ENCODE data around the gene TREH. TPM values are rescaled to one million over a fixed set of nuclear protein-coding genes. Genes with fewer than 3 reads are reported as not detected.

TREH gene
- polyA plus RNA-seq, 1 of the 3 experiments (the other 2 are of a cell fraction): not detected

DNA sequence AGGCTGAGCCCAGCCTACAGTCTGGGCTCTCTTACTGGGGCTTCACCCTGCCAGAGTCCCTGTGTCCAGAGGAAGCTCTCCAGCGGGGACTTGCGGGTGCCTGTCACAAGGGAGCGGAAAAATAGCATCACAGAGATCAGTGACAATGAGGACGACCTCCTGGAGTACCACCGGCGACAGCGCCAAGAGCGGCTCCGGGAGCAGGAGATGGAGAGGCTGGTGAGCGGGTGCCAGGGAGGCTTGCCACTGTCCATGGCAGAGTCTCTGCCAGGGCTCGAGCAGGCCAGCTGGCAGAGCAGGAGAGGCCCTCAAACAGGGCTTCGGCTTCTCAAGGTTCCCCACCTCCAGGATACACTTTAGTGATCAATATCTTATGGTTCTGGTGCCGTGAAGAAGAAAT lies 51.0 kb downstream of the TREH start:
- no peak overlapping the region for H2AFZ ChIP-seq (ENCODE audit: low read depth)
- ChIA-PET POLR2A (no interaction called here), CTCF (interaction anchor here (0.9 to 1.8 kb wide), 5 partner anchors 8 to 61 kb away, joined by 3 to 9 read pairs (median 5); partner anchors contain the start of gene PHLDB1)
- H4K20me1 ChIP-seq (ENCODE audit: insufficient read depth): peaks cover 83% of the 10 kb centered on the region
- peaks cover 6% of the 10 kb centered on the region for H3F3A ChIP-seq (replicated peaks; ENCODE audit: insufficient read depth)
- TF ChIP-seq ZBTB33 (IDR thresholded peaks at IDR 0.05; ENCODE audit: borderline replicate concordance, low read depth) (no peak), RFX5 (IDR thresholded peaks at IDR 0.05; ENCODE audit: low read length) (no peak), GATA2 (CRISPR knock-in tag; IDR thresholded peaks at IDR 0.05) (no peak), YY1 (IDR thresholded peaks at IDR 0.05; ENCODE audit: low read depth) (no peak), MXI1 (IDR thresholded peaks at IDR 0.05; ENCODE audit: low read depth, low read length) (no peak), JUND (IDR thresholded peaks at IDR 0.05) (no peak), MAX (IDR thresholded peaks at IDR 0.05; ENCODE audit: low read depth) (no peak), USF1 (IDR thresholded peaks at IDR 0.05; ENCODE audit: borderline replicate concordance, low read depth) (no peak), FOXJ3 (CRISPR knock-in tag; IDR thresholded peaks at IDR 0.05) (no peak), TCF12 (IDR thresholded peaks at IDR 0.05) (no peak), TAF1 (IDR thresholded peaks at IDR 0.05; ENCODE audit: borderline replicate concordance, low read depth, low read length) (no peak), NRF1 (IDR thresholded peaks at IDR 0.05; ENCODE audit: low read depth, low read length) (no peak), CHD2 (IDR thresholded peaks at IDR 0.05; ENCODE audit: low read length, partially characterized antibody) (no peak), IRF3 (IDR thresholded peaks at IDR 0.05; ENCODE audit: low read depth, low read length) (no peak), TEAD4 (IDR thresholded peaks at IDR 0.05; ENCODE audit: borderline replicate concordance, insufficient read depth) (no peak), ELF1 (IDR thresholded peaks at IDR 0.05) (no peak), EP300 (IDR thresholded peaks at IDR 0.05; ENCODE audit: borderline replicate concordance in 1 of 2, low read depth in 1 of 2, low read length in 1 of 2) (no peak), POLR2AphosphoS5 (IDR thresholded peaks at IDR 0.05; ENCODE audit: low read depth, low read length) (no peak)
- TF ChIP-seq, protein P1, sequence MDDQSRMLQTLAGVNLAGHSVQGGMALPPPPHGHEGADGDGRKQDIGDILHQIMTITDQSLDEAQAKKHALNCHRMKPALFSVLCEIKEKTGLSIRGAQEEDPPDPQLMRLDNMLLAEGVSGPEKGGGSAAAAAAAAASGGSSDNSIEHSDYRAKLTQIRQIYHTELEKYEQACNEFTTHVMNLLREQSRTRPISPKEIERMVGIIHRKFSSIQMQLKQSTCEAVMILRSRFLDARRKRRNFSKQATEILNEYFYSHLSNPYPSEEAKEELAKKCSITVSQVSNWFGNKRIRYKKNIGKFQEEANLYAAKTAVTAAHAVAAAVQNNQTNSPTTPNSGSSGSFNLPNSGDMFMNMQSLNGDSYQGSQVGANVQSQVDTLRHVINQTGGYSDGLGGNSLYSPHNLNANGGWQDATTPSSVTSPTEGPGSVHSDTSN (IDR thresholded peaks at IDR 0.05): no peak
- TF ChIP-seq, protein P2, sequence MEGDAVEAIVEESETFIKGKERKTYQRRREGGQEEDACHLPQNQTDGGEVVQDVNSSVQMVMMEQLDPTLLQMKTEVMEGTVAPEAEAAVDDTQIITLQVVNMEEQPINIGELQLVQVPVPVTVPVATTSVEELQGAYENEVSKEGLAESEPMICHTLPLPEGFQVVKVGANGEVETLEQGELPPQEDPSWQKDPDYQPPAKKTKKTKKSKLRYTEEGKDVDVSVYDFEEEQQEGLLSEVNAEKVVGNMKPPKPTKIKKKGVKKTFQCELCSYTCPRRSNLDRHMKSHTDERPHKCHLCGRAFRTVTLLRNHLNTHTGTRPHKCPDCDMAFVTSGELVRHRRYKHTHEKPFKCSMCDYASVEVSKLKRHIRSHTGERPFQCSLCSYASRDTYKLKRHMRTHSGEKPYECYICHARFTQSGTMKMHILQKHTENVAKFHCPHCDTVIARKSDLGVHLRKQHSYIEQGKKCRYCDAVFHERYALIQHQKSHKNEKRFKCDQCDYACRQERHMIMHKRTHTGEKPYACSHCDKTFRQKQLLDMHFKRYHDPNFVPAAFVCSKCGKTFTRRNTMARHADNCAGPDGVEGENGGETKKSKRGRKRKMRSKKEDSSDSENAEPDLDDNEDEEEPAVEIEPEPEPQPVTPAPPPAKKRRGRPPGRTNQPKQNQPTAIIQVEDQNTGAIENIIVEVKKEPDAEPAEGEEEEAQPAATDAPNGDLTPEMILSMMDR (IDR thresholded peaks at IDR 0.05): no peak
- H3K9me3 ChIP-seq: no peaks in the 10 kb centered on the region
- H3K9ac ChIP-seq: 0 out of 2 replicates have a peak overlapping the region, but pooled peaks have one; percentile 7
- H3K9me2 ChIP-seq: no peaks in the 10 kb centered on the region
- DNase-seq: no peak
- H3K27me3 ChIP-seq (ENCODE audit: insufficient read depth): no peaks in the 10 kb centered on the region
- H3K36me3 ChIP-seq (replicated peaks in 1 of 2; ENCODE audit: control insufficient read depth in 1 of 2, insufficient read depth in 2 of 2, low read length in 1 of 2): peaks cover 64 to 75% of the 10 kb centered on the region in 2 experiments
- H3K4me3 ChIP-seq (ENCODE audit: low read depth in 2 of 2, low read length in 1 of 2): no peak overlapping the region
- H3K27ac ChIP-seq (ENCODE audit: low read depth in 2 of 2, low read length in 1 of 2): no peak overlapping the region
- H3K4me1 ChIP-seq (ENCODE audit: control insufficient read depth in 1 of 2, insufficient read depth in 2 of 2, low read depth in 1 of 2, low read length in 1 of 2): peaks cover 6 to 24% of the 10 kb centered on the region in 2 experiments; a peak in 3 of 4 replicates
- WGBS (ENCODE audit: low lambda C conversion rate): 92% methylated on average over 13 of the region's 13 CpGs
- peaks cover 97% of the 10 kb centered on the region for H3K79me2 ChIP-seq (ENCODE audit: insufficient read depth)
- no peak overlapping the region for H3K4me2 ChIP-seq

Measured in SK-N-SH (cell line).